ENCODE results near the gene AFF3. TPM values are rescaled to one million over a fixed set of nuclear protein-coding genes. Genes with fewer than 3 reads are reported as not detected.

Gene AFF3
- total RNA-seq, 1 donor from 2014 or later: 20.9 TPM

DNA sequence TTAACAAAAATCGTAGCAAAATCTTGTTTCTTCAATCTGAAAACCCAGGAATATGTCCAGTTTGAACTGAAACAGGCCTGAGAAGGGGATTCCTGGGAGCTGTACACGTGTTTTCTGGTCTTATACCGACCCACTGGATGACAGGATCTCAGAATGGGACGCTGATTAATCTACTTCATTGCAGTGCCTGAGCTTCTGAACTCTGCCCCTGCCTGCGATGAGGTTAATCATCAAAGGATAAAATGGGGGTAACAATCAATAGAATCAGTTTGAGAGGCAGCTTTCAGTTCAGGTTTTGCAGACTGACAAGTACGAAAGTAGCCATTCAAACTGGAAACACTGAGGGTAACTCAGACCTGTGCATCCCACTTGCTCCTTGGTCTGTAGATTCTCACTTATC is 378.6 kb downstream of the AFF3 start:
- H3K4me3 Mint-ChIP-seq: no peak overlapping the region
- H3K27me3 Mint-ChIP-seq (ENCODE audit: low read depth): no peaks in the 10 kb centered on the region
- H3K9me3 Mint-ChIP-seq: no peaks in the 10 kb centered on the region
- H3K27ac Mint-ChIP-seq (ENCODE audit: unreplicated experiment): peak overlapping the region; percentile 36
- no peak for DNase-seq (ENCODE audit: low read depth, low spot score)
- H3K4me1 Mint-ChIP-seq: peaks cover 9% of the 10 kb centered on the region
- no peak for TF ChIP-seq CTCF (conservative IDR thresholded peaks at IDR 0.05)
- H3K36me3 Mint-ChIP-seq (ENCODE audit: low read depth): peaks cover 5% of the 10 kb centered on the region

GRCh38 chr2:99762714-99763113 is 379.7 kb downstream of the AFF3 start:
- peaks cover 3% of the 10 kb centered on the region for H3K36me3 Mint-ChIP-seq (ENCODE audit: low read depth)

GRCh38 chr2:99757611-99758114 is 384.7 kb downstream of the AFF3 start:
- Mint-ChIP-seq H3K27ac (ENCODE audit: unreplicated experiment) (no peak overlapping the region), H3K4me3 (no peak overlapping the region), H3K27me3 (ENCODE audit: low read depth) (no peaks in the 10 kb centered on the region), H3K36me3 (ENCODE audit: low read depth) (no peaks in the 10 kb centered on the region), H3K9me3 (no peaks in the 10 kb centered on the region), H3K4me1 (no peaks in the 10 kb centered on the region)
- TF ChIP-seq CTCF (conservative IDR thresholded peaks at IDR 0.05): no peak
- no peak for DNase-seq (ENCODE audit: low read depth, low spot score)

More at GRCh38 chr2:99762714-99763113, 379.7 kb downstream of the AFF3 start:
- TF ChIP-seq CTCF (conservative IDR thresholded peaks at IDR 0.05): no peak
- Mint-ChIP-seq H3K27ac (ENCODE audit: unreplicated experiment) (no peak overlapping the region), H3K9me3 (no peaks in the 10 kb centered on the region), H3K27me3 (ENCODE audit: low read depth) (no peaks in the 10 kb centered on the region), H3K4me3 (no peak overlapping the region), H3K4me1 (peaks cover 9% of the 10 kb centered on the region)
- DNase-seq (ENCODE audit: low read depth, low spot score): no peak

DNA sequence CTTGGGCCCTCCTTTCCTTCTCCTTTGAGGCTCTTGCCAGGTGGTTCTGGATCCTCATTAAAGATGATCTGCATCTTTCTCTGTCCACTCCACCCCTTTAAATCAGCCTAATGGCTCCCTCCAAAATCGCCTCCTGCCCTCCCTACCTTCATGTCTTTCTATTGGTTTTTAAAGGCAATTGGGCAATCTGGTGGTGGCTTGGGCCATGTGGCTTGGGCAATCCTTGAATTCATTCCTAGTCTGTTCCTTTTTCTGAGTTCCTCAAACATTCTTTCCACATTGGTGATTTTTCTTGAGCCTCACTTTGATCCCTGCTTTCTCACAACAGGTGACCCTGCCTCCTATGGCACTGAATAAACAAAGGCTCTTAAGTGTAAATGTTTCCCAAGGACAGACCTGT is 386.3 kb downstream of the AFF3 start:
- no peak for TF ChIP-seq CTCF (conservative IDR thresholded peaks at IDR 0.05)
- DNase-seq (ENCODE audit: low read depth, low spot score): no peak
- H3K9me3 Mint-ChIP-seq: no peaks in the 10 kb centered on the region
- no peak overlapping the region for H3K4me3 Mint-ChIP-seq
- no peaks in the 10 kb centered on the region for H3K4me1 Mint-ChIP-seq
- H3K27ac Mint-ChIP-seq (ENCODE audit: unreplicated experiment): no peak overlapping the region
- H3K36me3 Mint-ChIP-seq (ENCODE audit: low read depth): no peaks in the 10 kb centered on the region
- H3K27me3 Mint-ChIP-seq (ENCODE audit: low read depth): no peaks in the 10 kb centered on the region

GRCh38 chr2:99754210-99754609 is 388.2 kb downstream of the AFF3 start:
- Mint-ChIP-seq H3K9me3 (no peaks in the 10 kb centered on the region), H3K27me3 (ENCODE audit: low read depth) (no peaks in the 10 kb centered on the region), H3K4me1 (no peaks in the 10 kb centered on the region), H3K4me3 (no peak overlapping the region), H3K36me3 (ENCODE audit: low read depth) (no peaks in the 10 kb centered on the region), H3K27ac (ENCODE audit: unreplicated experiment) (no peak overlapping the region)
- DNase-seq (ENCODE audit: low read depth, low spot score): no peak
- no peak for TF ChIP-seq CTCF (conservative IDR thresholded peaks at IDR 0.05)

DNA sequence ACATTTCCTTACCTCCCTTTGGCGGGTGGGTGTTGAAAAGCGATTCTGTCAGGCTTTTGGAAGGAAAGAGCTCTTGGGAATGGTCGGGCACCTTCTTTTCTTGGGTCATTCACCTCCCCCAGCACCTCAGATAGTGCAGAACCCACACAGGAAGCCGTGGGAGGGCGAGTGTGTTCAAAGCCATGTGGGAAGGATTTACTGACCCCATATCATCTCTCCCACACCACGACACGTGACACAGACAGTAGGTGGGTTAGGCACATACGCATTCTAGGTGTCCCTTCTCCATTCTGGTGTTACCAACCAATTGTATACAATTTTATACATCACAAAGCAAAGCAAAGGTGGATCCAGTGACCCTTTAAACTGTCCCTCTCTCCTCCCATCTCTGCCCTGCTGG is 388.9 kb downstream of the AFF3 start:
- Mint-ChIP-seq H3K27me3 (ENCODE audit: low read depth) (no peaks in the 10 kb centered on the region), H3K9me3 (no peaks in the 10 kb centered on the region), H3K27ac (ENCODE audit: unreplicated experiment) (no peak overlapping the region), H3K4me1 (no peaks in the 10 kb centered on the region), H3K4me3 (no peak overlapping the region), H3K36me3 (ENCODE audit: low read depth) (no peaks in the 10 kb centered on the region)
- DNase-seq (ENCODE audit: low read depth, low spot score): no peak
- no peak for TF ChIP-seq CTCF (conservative IDR thresholded peaks at IDR 0.05)
